ENCODE results near the gene ADARB2. TPM values are rescaled to one million over a fixed set of nuclear protein-coding genes. Genes with fewer than 3 reads are reported as not detected.

Gene ADARB2
- total and polyA plus RNA-seq, 2 donors (not counting 1 experiment from before 2014, with no cell fraction given) = not detected

DNA sequence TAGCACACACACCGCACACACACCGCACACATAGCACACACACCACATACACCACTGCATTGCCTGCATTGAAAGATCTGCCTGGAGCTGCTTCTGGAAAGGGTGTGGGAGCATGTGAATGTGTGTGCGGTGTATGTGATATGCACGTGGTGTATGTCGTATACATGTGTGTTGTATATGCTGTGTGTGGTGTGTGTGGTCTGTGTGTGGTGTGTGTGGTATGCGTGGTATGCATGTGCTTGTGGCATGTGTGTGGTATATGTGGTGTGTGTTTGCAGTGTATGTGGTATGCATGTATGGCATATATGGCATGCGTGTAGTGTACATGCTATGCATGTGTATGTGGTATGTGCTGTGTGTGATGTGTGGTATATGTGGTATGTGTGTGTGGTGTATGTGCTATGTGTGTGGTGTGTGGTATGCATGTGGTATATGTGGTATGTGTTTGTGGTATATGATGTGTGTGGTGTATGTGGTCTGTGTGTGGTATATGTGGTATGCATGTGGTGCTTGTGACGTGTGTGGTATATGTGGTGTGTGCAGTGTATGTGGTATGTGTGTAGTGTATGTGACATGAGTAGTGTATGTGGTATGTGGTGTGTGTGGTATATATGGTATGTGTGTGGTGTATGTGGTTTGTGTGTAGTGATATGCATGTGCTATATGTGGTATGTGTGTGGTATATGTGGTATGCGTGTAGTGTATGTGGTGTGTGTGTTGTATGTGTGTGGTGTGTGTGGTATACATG, 505.0 kb downstream of the ADARB2 start:
- H3K9me3 ChIP-seq (ENCODE audit: control insufficient read depth, insufficient read depth, low read depth, low read length) = no peaks in the 10 kb centered on the region
- TF ChIP-seq, protein P1, sequence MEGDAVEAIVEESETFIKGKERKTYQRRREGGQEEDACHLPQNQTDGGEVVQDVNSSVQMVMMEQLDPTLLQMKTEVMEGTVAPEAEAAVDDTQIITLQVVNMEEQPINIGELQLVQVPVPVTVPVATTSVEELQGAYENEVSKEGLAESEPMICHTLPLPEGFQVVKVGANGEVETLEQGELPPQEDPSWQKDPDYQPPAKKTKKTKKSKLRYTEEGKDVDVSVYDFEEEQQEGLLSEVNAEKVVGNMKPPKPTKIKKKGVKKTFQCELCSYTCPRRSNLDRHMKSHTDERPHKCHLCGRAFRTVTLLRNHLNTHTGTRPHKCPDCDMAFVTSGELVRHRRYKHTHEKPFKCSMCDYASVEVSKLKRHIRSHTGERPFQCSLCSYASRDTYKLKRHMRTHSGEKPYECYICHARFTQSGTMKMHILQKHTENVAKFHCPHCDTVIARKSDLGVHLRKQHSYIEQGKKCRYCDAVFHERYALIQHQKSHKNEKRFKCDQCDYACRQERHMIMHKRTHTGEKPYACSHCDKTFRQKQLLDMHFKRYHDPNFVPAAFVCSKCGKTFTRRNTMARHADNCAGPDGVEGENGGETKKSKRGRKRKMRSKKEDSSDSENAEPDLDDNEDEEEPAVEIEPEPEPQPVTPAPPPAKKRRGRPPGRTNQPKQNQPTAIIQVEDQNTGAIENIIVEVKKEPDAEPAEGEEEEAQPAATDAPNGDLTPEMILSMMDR (conservative IDR thresholded peaks at IDR 0.05 in 1 of 2, IDR thresholded peaks at IDR 0.05 in 1 of 2; ENCODE audit: low read depth in 1 of 2, low read length in 2 of 2) = no peak
- TF ChIP-seq EZH2 (IDR thresholded peaks at IDR 0.05; ENCODE audit: low read length, missing control alignments) = no peak
- H3K4me1 ChIP-seq (ENCODE audit: control insufficient read depth, extremely low read depth, insufficient read depth, low read length) = no peaks in the 10 kb centered on the region
- no peak overlapping the region for H3K4me2 ChIP-seq (ENCODE audit: extremely low read depth, insufficient read depth, low read length)
- H3K79me2 ChIP-seq (ENCODE audit: control insufficient read depth, insufficient read depth, low read length) = no peaks in the 10 kb centered on the region
- H2AFZ ChIP-seq (ENCODE audit: low read length) = no peak overlapping the region
- no peaks in the 10 kb centered on the region for H3K36me3 ChIP-seq (ENCODE audit: control insufficient read depth, insufficient read depth, low read length)
- H3K4me3 ChIP-seq (replicated peaks in 1 of 4; ENCODE audit: control extremely low read depth in 1 of 4, insufficient read depth in 1 of 4, low read depth in 3 of 4, low read length in 4 of 4) = no peak overlapping the region
- no peaks in the 10 kb centered on the region for H4K20me1 ChIP-seq (ENCODE audit: control insufficient read depth, extremely low read depth, insufficient read depth, low read length)
- H3K27ac ChIP-seq (ENCODE audit: insufficient read depth, low read length) = no peak overlapping the region
- no peak for DNase-seq (ENCODE audit: low read depth in 2 of 2)
- no peak overlapping the region for H3K9ac ChIP-seq (ENCODE audit: insufficient read depth, low read length)
- H3K27me3 ChIP-seq (ENCODE audit: control insufficient read depth, insufficient read depth, low read length) = no peaks in the 10 kb centered on the region

DNA sequence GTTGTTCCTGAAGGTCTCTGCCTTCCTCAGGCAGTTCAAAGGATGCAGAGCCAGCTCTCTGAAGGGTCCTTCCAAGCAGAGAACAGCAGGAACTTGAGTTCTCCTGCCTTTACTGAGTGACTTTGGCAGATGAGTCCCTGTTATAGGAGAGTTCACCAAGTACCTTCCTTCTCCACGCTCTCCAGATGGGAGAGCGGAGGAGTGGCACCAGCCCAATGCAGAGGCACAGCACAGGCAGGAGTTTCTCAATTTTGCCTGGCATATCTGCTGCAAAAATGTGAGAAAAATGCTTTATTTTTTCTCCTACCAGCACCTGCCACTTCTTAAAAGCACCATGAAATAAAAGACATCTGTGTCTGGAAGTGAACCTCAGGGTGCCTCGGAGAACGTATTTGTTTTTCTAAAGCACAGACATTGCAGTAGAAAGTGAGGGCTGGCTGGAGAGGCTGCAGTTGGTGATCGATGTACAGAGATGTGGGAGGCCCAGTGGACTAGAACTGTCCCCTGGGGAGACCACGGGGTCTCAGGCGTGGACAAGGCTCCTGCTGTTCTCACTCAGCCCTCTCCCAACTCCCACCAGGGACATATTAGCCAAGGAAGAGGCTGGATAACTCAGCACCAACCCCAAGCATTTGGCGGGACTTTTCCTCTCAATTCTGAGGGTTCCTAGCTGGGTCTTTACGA, 506.6 kb downstream of the ADARB2 start:
- no peak overlapping the region for H3K9ac ChIP-seq (ENCODE audit: insufficient read depth, low read length)
- no peak overlapping the region for H3K27ac ChIP-seq (ENCODE audit: insufficient read depth, low read length)
- H3K9me3 ChIP-seq (ENCODE audit: control insufficient read depth, insufficient read depth, low read depth, low read length) = no peaks in the 10 kb centered on the region
- no peaks in the 10 kb centered on the region for H3K4me1 ChIP-seq (ENCODE audit: control insufficient read depth, extremely low read depth, insufficient read depth, low read length)
- H3K79me2 ChIP-seq (ENCODE audit: control insufficient read depth, insufficient read depth, low read length) = no peaks in the 10 kb centered on the region
- H3K4me3 ChIP-seq (replicated peaks in 1 of 4; ENCODE audit: control extremely low read depth in 1 of 4, insufficient read depth in 1 of 4, low read depth in 3 of 4, low read length in 4 of 4) = no peak overlapping the region
- H3K27me3 ChIP-seq (ENCODE audit: control insufficient read depth, insufficient read depth, low read length) = no peaks in the 10 kb centered on the region
- no peaks in the 10 kb centered on the region for H3K36me3 ChIP-seq (ENCODE audit: control insufficient read depth, insufficient read depth, low read length)
- no peak for TF ChIP-seq EZH2 (IDR thresholded peaks at IDR 0.05; ENCODE audit: low read length, missing control alignments)
- TF ChIP-seq, protein P1 (conservative IDR thresholded peaks at IDR 0.05 in 1 of 2, IDR thresholded peaks at IDR 0.05 in 1 of 2; ENCODE audit: low read depth in 1 of 2, low read length in 2 of 2) = no peak
- H2AFZ ChIP-seq (ENCODE audit: low read length) = no peak overlapping the region
- no peak for DNase-seq (ENCODE audit: low read depth in 2 of 2)
- no peaks in the 10 kb centered on the region for H4K20me1 ChIP-seq (ENCODE audit: control insufficient read depth, extremely low read depth, insufficient read depth, low read length)
- H3K4me2 ChIP-seq (ENCODE audit: extremely low read depth, insufficient read depth, low read length) = no peak overlapping the region

DNA sequence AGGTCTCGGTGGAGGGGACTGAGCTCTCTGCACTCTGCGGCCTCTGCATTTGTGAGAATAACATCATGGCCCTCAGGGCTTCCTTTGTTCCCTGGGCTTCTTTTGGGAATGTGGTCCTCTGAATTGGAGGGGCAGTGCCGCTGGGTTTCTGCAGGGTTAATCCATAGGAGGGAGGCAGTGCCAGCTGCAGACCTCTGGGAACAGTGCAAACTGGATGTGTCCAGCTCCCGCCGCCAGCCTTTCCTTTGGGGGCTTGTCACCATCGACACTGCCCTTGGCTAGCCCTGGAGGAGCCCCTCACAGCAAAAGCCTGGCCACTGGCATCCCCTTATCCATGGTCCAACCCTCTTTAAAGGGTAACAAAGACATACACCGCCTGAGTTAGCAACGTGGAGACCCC, 507.2 kb downstream of the ADARB2 start:
- H3K4me1 ChIP-seq (ENCODE audit: control insufficient read depth, extremely low read depth, insufficient read depth, low read length) = no peaks in the 10 kb centered on the region
- no peaks in the 10 kb centered on the region for H3K27me3 ChIP-seq (ENCODE audit: control insufficient read depth, insufficient read depth, low read length)
- no peak for DNase-seq (ENCODE audit: low read depth in 2 of 2)
- H4K20me1 ChIP-seq (ENCODE audit: control insufficient read depth, extremely low read depth, insufficient read depth, low read length) = no peaks in the 10 kb centered on the region
- no peaks in the 10 kb centered on the region for H3K9me3 ChIP-seq (ENCODE audit: control insufficient read depth, insufficient read depth, low read depth, low read length)
- no peaks in the 10 kb centered on the region for H3K79me2 ChIP-seq (ENCODE audit: control insufficient read depth, insufficient read depth, low read length)
- no peaks in the 10 kb centered on the region for H3K36me3 ChIP-seq (ENCODE audit: control insufficient read depth, insufficient read depth, low read length)
- no peak overlapping the region for H3K4me2 ChIP-seq (ENCODE audit: extremely low read depth, insufficient read depth, low read length)
- H2AFZ ChIP-seq (ENCODE audit: low read length) = no peak overlapping the region
- H3K9ac ChIP-seq (ENCODE audit: insufficient read depth, low read length) = no peak overlapping the region
- no peak overlapping the region for H3K4me3 ChIP-seq (replicated peaks in 1 of 4; ENCODE audit: control extremely low read depth in 1 of 4, insufficient read depth in 1 of 4, low read depth in 3 of 4, low read length in 4 of 4)
- TF ChIP-seq EZH2 (IDR thresholded peaks at IDR 0.05; ENCODE audit: low read length, missing control alignments) = no peak
- TF ChIP-seq, protein P1 (conservative IDR thresholded peaks at IDR 0.05 in 1 of 2, IDR thresholded peaks at IDR 0.05 in 1 of 2; ENCODE audit: low read depth in 1 of 2, low read length in 2 of 2) = no peak
- H3K27ac ChIP-seq (ENCODE audit: insufficient read depth, low read length) = no peak overlapping the region
